Activated naive CD4-positive, alpha-beta T cell treated with anti-CD3 and anti-CD28 coated beads, Interleukin-2, amount 50 U/mL, for 16 hours (primary cell): ENCODE data around the gene IGLL1.
"Not testable (repeated sequence)": the region's sequence is repeated elsewhere in the genome, so short reads cannot be mapped to it uniquely, and the experiment has no call there.

Experiments used
- DNase-seq: peaks from one replicate; pipeline ENCODE4 v3.0.0-alpha.2; 2020

The IGLL1 gene

DNA sequence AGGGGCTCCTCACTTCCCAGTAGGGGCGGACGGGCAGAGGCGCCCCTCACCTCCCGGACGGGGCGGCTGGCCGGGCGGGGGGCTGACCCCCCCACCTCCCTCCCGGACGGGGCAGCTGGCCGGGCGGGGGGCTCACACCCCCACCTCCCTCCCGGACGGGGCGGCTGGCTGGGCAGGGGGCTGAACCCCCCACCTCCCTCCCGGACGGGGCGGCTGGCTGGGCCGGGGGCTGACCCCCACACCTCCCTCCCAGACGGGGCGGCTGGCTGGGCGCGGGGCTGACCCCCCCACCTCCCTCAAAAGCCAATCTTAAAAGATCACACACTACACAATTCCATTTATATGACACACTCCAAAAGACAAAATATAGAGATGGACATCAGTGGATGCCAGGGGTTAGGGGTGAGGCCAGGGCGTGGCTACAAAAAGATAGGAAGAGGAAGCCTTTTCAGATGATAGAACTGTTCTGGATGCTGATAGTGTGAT lies 19.0 kb downstream of the IGLL1 start:
- DNase-seq = not testable (repeated sequence)

DNA sequence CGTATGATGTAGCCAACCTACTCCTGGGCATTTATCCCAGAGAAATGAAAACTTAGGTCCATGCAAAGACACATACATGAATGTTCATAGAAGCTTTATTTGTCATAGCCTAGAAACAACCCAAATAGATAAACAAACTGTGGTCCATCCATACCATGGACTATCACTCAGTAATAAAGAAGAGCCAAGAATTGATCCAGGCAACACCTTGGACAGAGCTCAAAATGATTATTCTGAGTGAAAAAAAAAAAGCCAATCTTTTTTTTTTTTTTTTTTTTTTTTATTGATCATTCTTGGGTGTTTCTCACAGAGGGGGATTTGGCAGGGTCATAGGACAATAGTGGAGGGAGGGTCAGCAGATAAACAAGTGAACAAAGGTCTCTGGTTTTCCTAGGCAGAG lies 19.9 kb downstream of the IGLL1 start:
- DNase-seq = not testable (repeated sequence)

DNA sequence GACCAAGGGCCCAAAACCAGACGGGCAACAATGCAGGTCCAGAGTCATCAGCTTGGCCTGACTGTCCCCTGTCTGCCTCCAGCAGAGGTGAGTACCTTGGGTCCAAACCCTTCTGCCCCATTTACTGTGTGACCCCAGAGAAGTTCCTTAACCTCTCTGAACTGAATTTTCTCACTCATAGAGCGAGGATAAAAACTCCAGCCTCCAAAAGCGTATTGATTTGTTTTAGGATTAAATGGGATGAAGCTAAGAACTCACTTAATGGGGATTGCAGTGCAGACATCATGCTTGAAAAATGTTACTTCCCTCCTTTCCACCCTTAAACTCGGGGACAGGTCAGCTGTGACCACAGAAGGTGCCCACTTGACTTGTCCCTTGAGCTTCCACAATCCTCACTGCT lies 22.6 kb downstream of the IGLL1 start:
- DNase-seq = no peak

GRCh38 chr22:23557036-23557435 lies 23.1 kb downstream of the IGLL1 start:
- no peak for DNase-seq

DNA sequence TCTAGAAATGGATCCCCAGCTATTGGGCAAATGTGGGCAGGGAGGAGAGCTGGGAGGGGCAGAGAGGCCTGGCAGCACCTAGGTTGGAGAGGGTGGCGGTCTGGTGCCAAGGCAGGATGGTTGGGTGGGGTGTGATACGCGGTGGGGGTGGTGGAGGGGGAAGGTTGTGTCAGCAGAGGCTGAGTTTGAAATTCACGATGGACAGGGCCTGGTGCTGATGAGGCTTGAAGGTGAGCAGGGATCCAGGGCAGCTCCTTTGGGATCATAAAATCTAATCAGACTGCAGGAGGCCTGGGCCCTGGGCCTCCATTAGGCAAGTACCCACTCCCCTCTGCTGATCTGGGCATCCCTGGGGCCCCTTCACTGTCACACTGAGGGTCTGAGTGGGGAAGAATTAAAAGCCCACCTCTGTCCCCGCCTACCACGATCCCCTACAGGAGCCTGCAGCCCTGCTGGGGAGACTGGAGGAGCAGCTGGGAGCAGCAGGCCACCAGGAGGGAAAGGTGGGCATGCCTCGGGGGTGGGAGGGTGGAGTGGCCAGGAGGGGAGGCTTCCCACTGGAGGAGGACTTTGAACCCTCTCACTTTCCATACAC lies 24.0 kb downstream of the IGLL1 start:
- no peak for DNase-seq

DNA sequence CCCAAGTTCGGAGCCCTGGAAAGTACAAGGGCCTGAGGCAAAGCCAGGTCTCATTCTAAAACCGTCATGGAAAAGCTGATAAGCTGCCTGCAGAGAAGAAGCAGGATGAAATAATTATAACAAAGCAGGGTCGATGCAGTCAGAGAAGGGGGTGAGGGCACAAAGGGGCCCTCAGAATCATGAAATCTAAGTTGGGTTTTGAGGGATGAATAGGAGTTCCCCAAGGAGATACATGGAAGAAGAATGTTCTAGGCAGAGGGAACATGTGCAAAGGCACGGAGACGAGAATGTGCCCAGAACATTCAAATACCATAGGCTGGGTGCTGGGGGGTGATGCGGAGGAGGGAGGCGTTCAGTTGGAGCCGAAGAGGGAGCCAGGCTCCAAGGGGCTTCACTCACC lies 25.0 kb downstream of the IGLL1 start:
- DNase-seq = no peak

GRCh38 chr22:23553924-23554870 lies 25.9 kb downstream of the IGLL1 start:
- DNase-seq = no peak

GRCh38 chr22:23553438-23553837 lies 26.7 kb downstream of the IGLL1 start:
- DNase-seq = no peak

- no peak for DNase-seq
Measured at GRCh38 chr22:23552573-23552972, 27.5 kb downstream of the IGLL1 start.

DNA sequence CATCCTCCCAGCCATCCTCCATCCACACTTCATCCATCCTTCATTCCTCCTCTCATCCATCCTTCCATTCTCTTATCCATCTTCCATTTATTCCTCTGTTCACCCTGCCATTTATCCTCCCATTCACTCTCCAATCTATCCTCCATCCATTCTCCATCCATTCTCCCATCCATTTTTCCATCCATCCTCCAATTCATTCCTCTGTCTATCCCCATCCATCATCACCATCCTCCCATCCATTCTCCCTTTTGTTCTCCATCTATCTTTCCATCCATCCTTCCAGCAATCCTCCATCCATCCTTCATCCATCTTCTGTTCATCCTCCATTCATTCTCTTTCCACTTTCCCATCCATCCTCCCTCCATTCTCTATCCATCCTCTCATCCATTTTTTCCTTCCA lies 28.7 kb downstream of the IGLL1 start:
- DNase-seq = no peak

DNA sequence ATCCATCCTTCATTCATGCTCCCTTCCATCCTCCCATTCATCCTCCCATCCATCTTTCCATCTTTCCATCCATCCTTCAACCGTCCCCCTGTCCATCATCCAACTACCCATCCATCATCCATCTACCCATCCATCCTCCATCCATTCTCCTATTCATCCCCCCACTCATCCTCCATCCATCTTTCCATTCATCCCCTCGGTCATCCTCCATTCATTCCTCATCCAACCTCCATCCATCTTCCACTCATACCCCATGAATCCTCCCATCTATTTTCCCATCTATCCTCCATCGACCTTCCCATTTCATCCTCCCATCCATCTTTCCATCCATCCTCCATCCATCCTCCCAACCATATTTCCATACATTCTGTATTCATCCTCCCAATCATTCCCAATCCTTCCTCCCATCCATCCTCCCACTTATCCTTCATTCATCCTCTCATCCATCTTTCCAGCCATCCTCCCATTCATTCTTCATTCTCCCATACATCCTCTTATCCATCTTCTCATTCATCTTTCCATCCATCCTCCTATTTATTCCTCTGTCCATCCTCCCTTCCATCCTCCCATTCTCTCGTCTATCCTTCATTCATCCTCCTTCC lies 29.9 kb downstream of the IGLL1 start:
- DNase-seq = no peak

GRCh38 chr22:23549198-23549595 lies 30.9 kb downstream of the IGLL1 start:
- DNase-seq = no peak

DNA sequence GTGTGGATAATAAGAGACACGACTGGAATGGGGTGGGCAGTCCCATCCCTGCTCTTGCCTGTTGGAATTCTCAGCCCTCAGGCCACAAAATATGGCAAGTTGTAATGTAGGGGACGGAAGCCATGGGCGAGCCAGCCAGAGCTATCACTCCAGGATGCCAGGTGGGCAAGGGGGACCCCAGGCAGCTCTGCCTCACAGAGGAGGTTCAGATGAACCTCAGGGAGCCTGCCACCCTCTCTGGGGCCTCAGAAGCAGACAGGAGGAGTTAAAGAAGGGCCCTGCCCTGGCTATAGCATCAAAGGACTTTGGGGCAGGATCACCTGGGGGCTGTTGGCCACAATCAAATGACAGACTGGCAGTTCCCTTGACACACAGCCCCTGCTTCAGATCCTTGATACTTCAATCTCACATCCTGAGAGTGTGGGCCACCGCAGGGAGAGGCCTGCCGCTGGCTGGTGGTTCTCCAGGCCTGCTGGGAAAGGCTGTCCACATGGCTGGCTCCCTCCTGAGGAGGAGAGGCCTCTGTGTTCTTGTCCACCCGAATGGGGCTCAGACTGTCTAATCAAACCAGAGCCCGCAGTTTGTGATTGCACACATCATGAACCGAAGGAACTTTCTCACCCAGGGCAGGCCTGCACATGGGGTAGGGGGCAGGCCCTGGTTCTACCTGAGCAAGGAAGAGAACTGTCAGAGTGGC lies 31.4 kb downstream of the IGLL1 start:
- DNase-seq = no peak

DNA sequence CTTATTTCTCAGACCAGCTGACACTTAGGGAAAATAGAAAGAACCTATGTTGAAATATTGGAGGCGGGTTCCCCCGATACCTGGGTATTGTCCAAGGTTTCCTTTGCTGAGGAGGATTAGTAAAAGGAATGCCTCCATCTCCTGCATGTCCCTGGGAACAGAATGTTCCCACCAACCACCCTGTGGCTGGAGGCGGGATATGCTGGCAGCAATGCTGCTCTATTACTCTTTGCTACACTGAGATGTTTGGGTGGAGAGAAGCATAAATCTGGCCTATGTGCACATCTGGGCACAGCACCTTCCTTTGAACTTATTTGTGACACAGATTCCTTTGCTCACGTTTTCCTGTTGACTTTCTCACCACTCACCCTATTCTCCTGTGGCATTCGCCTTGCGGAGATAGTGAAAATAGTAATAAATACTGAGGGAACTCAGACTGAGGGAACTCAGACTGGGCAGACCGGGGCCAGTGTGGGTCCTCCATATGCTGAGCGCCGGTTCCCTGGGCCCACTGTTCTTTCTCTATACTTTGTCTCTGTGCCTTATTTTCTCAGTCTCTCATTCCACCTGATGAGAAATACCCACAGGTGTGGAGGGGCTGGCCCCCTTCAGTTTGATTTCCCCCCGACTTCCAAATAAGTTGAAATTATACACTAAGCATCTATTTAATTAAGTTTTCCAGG lies 32.1 kb downstream of the IGLL1 start:
- no peak for DNase-seq

DNA sequence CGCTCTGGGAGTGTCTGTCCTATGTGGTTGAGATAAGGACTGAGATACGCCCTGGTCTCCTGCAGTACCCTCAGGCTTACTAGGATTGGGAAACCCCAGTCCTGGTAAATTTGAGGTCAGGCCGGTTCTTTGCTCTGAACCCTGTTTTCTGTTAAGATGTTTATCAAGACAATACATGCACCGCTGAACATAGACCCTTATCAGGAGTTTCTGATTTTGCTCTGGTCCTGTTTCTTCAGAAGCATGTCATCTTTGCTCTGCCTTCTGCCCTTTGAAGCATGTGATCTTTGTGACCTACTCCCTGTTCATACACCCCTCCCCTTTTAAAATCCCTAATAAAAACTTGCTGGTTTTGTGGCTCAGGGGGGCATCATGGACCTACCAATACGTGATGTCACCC lies 32.7 kb downstream of the IGLL1 start:
- not testable (repeated sequence) for DNase-seq

- no peak for DNase-seq
Measured at GRCh38 chr22:23544852-23545251, 35.2 kb downstream of the IGLL1 start.

DNA sequence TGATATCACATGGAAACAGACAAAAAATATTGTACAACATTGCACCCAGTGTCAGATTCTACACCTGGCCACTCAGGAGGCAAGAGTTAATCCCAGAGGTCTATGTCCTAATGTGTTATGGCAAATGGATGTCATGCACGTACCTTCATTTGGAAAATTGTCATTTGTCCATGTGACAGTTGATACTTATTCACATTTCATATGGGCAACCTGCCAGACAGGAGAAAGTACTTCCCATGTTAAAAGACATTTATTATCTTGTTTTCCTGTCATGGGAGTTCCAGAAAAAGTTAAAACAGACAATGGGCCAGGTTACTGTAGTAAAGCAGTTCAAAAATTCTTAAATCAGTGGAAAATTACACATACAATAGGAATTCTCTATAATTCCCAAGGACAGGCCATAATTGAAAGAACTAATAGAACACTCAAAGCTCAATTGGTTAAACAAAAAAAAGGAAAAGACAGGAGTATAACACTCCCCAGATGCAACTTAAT lies 36.5 kb downstream of the IGLL1 start:
- not testable (repeated sequence) for DNase-seq

DNA sequence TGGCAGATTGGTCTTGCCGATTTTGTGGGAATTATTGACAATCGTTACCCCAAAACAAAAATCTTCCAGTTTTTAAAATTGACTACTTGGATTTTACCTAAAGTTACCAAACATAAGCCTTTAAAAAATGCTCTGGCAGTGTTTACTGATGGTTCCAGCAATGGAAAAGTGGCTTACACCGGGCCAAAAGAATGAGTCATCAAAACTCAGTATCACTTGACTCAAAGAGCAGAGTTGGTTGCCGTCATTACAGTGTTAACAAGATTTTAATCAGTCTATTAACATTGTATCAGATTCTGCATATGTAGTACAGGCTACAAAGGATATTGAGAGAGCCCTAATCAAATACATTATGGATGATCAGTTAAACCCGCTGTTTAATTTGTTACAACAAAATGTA lies 37.2 kb downstream of the IGLL1 start:
- no peak for DNase-seq

GRCh38 chr22:23542391-23542790 lies 37.7 kb downstream of the IGLL1 start:
- not testable (repeated sequence) for DNase-seq

- not testable (repeated sequence) for DNase-seq
Measured at GRCh38 chr22:23541849-23542281, 38.2 kb downstream of the IGLL1 start.

GRCh38 chr22:23540837-23541236 lies 39.3 kb downstream of the IGLL1 start:
- not testable (repeated sequence) for DNase-seq

DNA sequence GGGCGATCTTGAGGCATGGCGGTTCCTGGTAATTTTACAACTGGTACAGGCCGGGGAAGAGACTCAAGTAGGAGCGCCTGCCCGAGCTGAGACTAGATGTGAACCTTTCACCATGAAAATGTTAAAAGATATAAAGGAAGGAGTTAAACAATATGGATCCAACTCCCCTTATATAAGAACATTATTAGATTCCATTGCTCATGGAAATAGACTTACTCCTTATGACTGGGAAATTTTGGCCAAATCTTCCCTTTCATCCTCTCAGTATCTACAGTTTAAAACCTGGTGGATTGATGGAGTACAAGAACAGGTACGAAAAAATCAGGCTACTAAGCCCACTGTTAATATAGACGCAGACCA lies 40.3 kb downstream of the IGLL1 start:
- DNase-seq = not testable (repeated sequence)
